CD14-positive monocyte (primary cell): Measurements from ENCODE around the gene PAQR9. TPM values are rescaled to one million over a fixed set of nuclear protein-coding genes. Genes with fewer than 3 reads are reported as not detected.
A peak's percentile ranks its signal among the peaks of the same experiment; 100 is the strongest.

ENCODE experiments used
- DNase-seq, 3 donors: peaks; one replicate each; pipeline ENCODE4 v3.0.0-alpha.2; 2011 to 2022
- H2AFZ ChIP-seq: 2 replicates; pipeline ENCODE4 v1.6.0; 2012; ENCODE audit warnings: mild to moderate bottlenecking, low read depth, low read length, inconsistent platforms; ENCODE audit not compliant: insufficient read depth, poor library complexity, severe bottlenecking
- H3K27ac ChIP-seq, 2 donors: 1 replicate in 1 of 2; 2 replicates in 1 of 2; pipeline ENCODE4 v1.5.1; 2012 to 2013; ENCODE audit warnings: low read length in 2 of 2, control low read depth in 1 of 2, inconsistent platforms in 1 of 2, low read depth in 1 of 2, mild to moderate bottlenecking in 1 of 2
- H3K27me3 ChIP-seq, 2 donors: one replicate each; pipeline versions ENCODE4 v1.6.0 to v1.6.1; 2011 to 2013; ENCODE audit warnings: low read length in 2 of 2; ENCODE audit not compliant: control insufficient read depth in 2 of 2, insufficient read depth in 2 of 2
- H3K36me3 ChIP-seq, 2 donors: replicated peaks in 1 of 2; 1 replicate in 1 of 2; 2 replicates in 1 of 2; pipeline versions ENCODE4 v1.5.1 to v1.6.1; 2012 to 2013; ENCODE audit warnings: low read length in 2 of 2, control low read depth in 1 of 2, inconsistent platforms in 1 of 2, mild to moderate bottlenecking in 1 of 2; ENCODE audit not compliant: insufficient read depth in 2 of 2, control insufficient read depth in 1 of 2
- H3K4me1 ChIP-seq, 2 donors: 1 replicate in 1 of 2; 2 replicates in 1 of 2; pipeline versions ENCODE4 v1.5.1 to v1.6.1; 2012 to 2013; ENCODE audit warnings: low read length in 2 of 2, control low read depth in 1 of 2, inconsistent platforms in 1 of 2, mild to moderate bottlenecking in 1 of 2, moderate library complexity in 1 of 2; ENCODE audit not compliant: insufficient read depth in 2 of 2, control insufficient read depth in 1 of 2
- H3K4me2 ChIP-seq: replicated peaks from 2 replicates; pipeline ENCODE3; 2012; ENCODE audit warnings: low read length, moderate library complexity, mild to moderate bottlenecking; ENCODE audit not compliant: poor library complexity, severe bottlenecking; ENCODE audit errors: extremely low read depth
- H3K4me3 ChIP-seq, 3 experiments: fragments of 200-600 bp in 1 of 3; sonication (generic) in 1 of 3; replicated peaks in 1 of 3; 1 replicate in 2 of 3; 2 replicates in 1 of 3; pipeline ENCODE4 v1.5.1; 2011 to 2013; ENCODE audit warnings: low read length in 3 of 3, mild to moderate bottlenecking in 3 of 3, control low read depth in 2 of 3, low read depth in 2 of 3, inconsistent platforms in 1 of 3, moderate library complexity in 1 of 3
- H3K79me2 ChIP-seq: 2 replicates; pipeline ENCODE4 v1.6.0; 2012; ENCODE audit warnings: mild to moderate bottlenecking, control low read depth, inconsistent platforms, low read length, moderate library complexity; ENCODE audit not compliant: insufficient read depth
- H3K9ac ChIP-seq: 2 replicates; pipeline ENCODE4 v1.6.0; 2017; ENCODE audit warnings: low read length, mild to moderate bottlenecking; ENCODE audit not compliant: insufficient read depth, poor library complexity, severe bottlenecking
- H3K9me3 ChIP-seq, 2 donors: replicated peaks in 1 of 2; 1 replicate in 1 of 2; 2 replicates in 1 of 2; pipeline versions ENCODE4 v1.5.1 to v1.6.1; 2012 to 2013; ENCODE audit warnings: low read length in 2 of 2, control low read depth in 1 of 2; ENCODE audit not compliant: control insufficient read depth in 1 of 2, insufficient read depth in 1 of 2
- H4K20me1 ChIP-seq: 2 replicates; pipeline ENCODE4 v1.6.0; 2012; ENCODE audit warnings: mild to moderate bottlenecking, low read length, control low read depth, moderate library complexity; ENCODE audit not compliant: insufficient read depth
- H3K27ac Mint-ChIP-seq, 7 donors: one replicate each; pipeline ENCODE4 v1.8.0; 2020; ENCODE audit warnings: mild to moderate bottlenecking in 7 of 7, mixed read lengths in 7 of 7, moderate library complexity in 6 of 7, inconsistent platforms in 2 of 7
- H3K27me3 Mint-ChIP-seq, 3 donors: one replicate each; pipeline ENCODE4 v1.8.0; 2021 to 2022; ENCODE audit warnings: low read depth in 3 of 3, mild to moderate bottlenecking in 3 of 3, mixed read lengths in 3 of 3, moderate library complexity in 3 of 3, inconsistent platforms in 1 of 3
- H3K36me3 Mint-ChIP-seq, 2 donors: one replicate each; pipeline ENCODE4 v1.8.0; 2020; ENCODE audit warnings: mixed read lengths in 2 of 2, inconsistent platforms in 1 of 2, mild to moderate bottlenecking in 1 of 2
- H3K4me1 Mint-ChIP-seq: one replicate; pipeline ENCODE4 v1.8.0; 2020; ENCODE audit warnings: mild to moderate bottlenecking, mixed read lengths
- H3K4me3 Mint-ChIP-seq, 2 donors: one replicate each; pipeline ENCODE4 v1.8.0; 2020; ENCODE audit warnings: mild to moderate bottlenecking in 2 of 2, mixed read lengths in 2 of 2, moderate library complexity in 1 of 2
- H3K9me3 Mint-ChIP-seq, 7 donors: one replicate each; pipeline ENCODE4 v1.8.0; 2020 to 2022; ENCODE audit warnings: mixed read lengths in 7 of 7, mild to moderate bottlenecking in 6 of 7, moderate library complexity in 6 of 7, inconsistent platforms in 2 of 7
- WGBS: methylation state at CpG from one replicate; pipeline ENCODE4 v1.1.5; 2013; ENCODE audit warnings: missing lambda C conversion rate; ENCODE audit not compliant: insufficient coverage; 5-methylcytosine and 5-hydroxymethylcytosine counted together
- intact Hi-C, 2 donors: fragments of 100-400 bp; cut with micrococcal nuclease; formaldehyde crosslinking; loops; one replicate each; pipeline versions ENCODE4 v1.15.0 to v1.15.1; 2023
- polyA plus RNA-seq, 3 donors: library from polyadenylated mRNA; depleted of rRNA in 1 of 3; unstranded in 2 of 3; stranded (reverse) in 1 of 3; fragments of 300-500 nt in 2 of 3; fragments of >200 nt in 1 of 3; fragmentation: Illumina TruSeq in 2 of 3; gene quantifications; 1 replicate in 2 of 3; 2 replicates in 1 of 3; pipeline ENCODE4 v1.2.3, GENCODE V29; 2012 to 2021
- TF ChIP-seq, protein P1 (sequence below): fragments of 200-600 bp; IDR thresholded peaks from one replicate; pipeline ENCODE4 v1.8.0; 2022; ENCODE audit warnings: antibody characterized with exemption, mild to moderate bottlenecking

The PAQR9 gene
- polyA plus RNA-seq, 3 donors: not detected

DNA sequence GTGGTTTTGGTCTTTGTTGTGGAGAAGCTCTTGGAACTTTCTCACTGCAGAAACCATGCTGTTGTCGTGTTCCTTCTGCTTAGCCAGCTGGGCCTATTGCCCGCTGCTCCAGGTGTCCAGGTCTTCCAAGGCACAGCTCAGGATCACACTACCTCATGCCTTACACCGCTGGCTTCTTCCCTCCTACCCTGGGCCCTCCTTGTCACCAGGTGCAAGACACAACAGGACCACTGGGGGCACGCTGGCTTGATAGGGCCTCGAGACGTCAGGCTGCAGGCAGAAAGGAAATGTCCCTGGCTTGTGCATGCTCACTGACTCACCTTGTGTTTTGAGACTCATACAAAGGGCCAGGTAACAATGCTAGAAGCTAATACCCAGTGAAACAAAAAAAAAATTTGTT lies 32.3 kb downstream of the PAQR9 start:
- DNase-seq: no peak

DNA sequence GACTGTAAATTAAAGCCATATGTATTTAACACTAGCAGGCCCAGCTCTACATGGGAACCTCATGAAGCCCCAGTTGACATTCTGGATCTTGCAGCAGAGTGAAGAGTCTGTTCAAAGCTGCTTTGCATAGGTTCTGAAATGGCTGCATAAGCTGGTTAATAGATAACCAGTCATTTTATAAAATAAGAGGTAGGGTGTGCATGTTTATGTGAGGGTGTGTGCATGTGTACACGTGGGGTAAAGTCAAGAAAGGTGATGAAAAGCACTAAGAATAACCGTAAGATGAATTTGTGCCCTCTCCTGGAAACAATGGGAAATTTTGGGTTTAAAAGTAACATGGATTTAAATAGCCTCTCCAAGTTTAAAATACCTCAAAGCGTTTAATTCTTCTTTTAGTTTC lies 33.0 kb downstream of the PAQR9 start:
- peaks cover 0 to 1% (median 0%) of the 10 kb centered on the region in 7 donors for H3K9me3 Mint-ChIP-seq
- WGBS: 86% methylated on average over 2 of the region's 3 CpGs

More for the DNA sequence above, 32.3 kb downstream of the PAQR9 start:
- H3K79me2 ChIP-seq: no peaks in the 10 kb centered on the region
- Mint-ChIP-seq H3K36me3 (no peaks in the 10 kb centered on the region), H3K27me3 (peaks cover 0 to 4% (median 1%) of the 10 kb centered on the region in 3 donors), H3K9me3 (no peaks in the 10 kb centered on the region), H3K4me3 (no peak overlapping the region), H3K27ac (peak overlapping the region in 1 of 7 donors; percentile 54), H3K4me1 (peaks cover 2% of the 10 kb centered on the region)
- WGBS: 86% methylated on average over 6 of the region's 6 CpGs
- no peak overlapping the region for H3K4me2 ChIP-seq
- H4K20me1 ChIP-seq: no peaks in the 10 kb centered on the region
- no peaks in the 10 kb centered on the region for H3K4me1 ChIP-seq
- no peaks in the 10 kb centered on the region for H3K9me3 ChIP-seq
- no peak overlapping the region for H3K4me3 ChIP-seq
- intact Hi-C loops: no loop called here
- H3K27me3 ChIP-seq: no peaks in the 10 kb centered on the region
- H2AFZ ChIP-seq: no peak overlapping the region
- TF ChIP-seq, protein P1, sequence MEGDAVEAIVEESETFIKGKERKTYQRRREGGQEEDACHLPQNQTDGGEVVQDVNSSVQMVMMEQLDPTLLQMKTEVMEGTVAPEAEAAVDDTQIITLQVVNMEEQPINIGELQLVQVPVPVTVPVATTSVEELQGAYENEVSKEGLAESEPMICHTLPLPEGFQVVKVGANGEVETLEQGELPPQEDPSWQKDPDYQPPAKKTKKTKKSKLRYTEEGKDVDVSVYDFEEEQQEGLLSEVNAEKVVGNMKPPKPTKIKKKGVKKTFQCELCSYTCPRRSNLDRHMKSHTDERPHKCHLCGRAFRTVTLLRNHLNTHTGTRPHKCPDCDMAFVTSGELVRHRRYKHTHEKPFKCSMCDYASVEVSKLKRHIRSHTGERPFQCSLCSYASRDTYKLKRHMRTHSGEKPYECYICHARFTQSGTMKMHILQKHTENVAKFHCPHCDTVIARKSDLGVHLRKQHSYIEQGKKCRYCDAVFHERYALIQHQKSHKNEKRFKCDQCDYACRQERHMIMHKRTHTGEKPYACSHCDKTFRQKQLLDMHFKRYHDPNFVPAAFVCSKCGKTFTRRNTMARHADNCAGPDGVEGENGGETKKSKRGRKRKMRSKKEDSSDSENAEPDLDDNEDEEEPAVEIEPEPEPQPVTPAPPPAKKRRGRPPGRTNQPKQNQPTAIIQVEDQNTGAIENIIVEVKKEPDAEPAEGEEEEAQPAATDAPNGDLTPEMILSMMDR: peak; percentile 10
- no peak overlapping the region for H3K27ac ChIP-seq
- H3K9ac ChIP-seq: no peak overlapping the region
- H3K36me3 ChIP-seq: no peaks in the 10 kb centered on the region

More for the DNA sequence above, 33.0 kb downstream of the PAQR9 start:
- H3K27me3 ChIP-seq: no peaks in the 10 kb centered on the region
- no peaks in the 10 kb centered on the region for H4K20me1 ChIP-seq
- TF ChIP-seq, protein P1: no peak
- no peaks in the 10 kb centered on the region for H3K79me2 ChIP-seq
- H3K27me3 Mint-ChIP-seq: peaks cover 0 to 4% (median 2%) of the 10 kb centered on the region in 3 donors
- H3K4me1 Mint-ChIP-seq: peaks cover 2% of the 10 kb centered on the region
- H3K9me3 ChIP-seq: no peaks in the 10 kb centered on the region
- H3K27ac Mint-ChIP-seq: no peak overlapping the region
- no peaks in the 10 kb centered on the region for H3K4me1 ChIP-seq
- H3K36me3 ChIP-seq: no peaks in the 10 kb centered on the region
- no peak overlapping the region for H3K4me2 ChIP-seq
- H3K9ac ChIP-seq: no peak overlapping the region
- intact Hi-C loops: no loop called here
- no peak overlapping the region for H3K27ac ChIP-seq
- no peaks in the 10 kb centered on the region for H3K36me3 Mint-ChIP-seq
- DNase-seq: no peak
- H3K4me3 Mint-ChIP-seq: no peak overlapping the region
- no peak overlapping the region for H2AFZ ChIP-seq
- H3K4me3 ChIP-seq: no peak overlapping the region
